H9 (cell line): ENCODE data around the gene C6orf47. TPM values are rescaled to one million over a fixed set of nuclear protein-coding genes. Genes with fewer than 3 reads are reported as not detected.

Experiments
- DNase-seq: peaks from one replicate; pipeline ENCODE4 v3.0.0-alpha.2; 2017
- H2AFZ ChIP-seq: one replicate; pipeline ENCODE4 v1.6.1; 2013; ENCODE audit warnings: mild to moderate bottlenecking, low read length, control low read depth, moderate library complexity
- H2AK5ac ChIP-seq: 2 replicates; pipeline ENCODE4 v1.6.1; 2013; ENCODE audit warnings: low read length, control low read depth, mixed read lengths; ENCODE audit not compliant: insufficient read length
- H2BK120ac ChIP-seq: one replicate; pipeline ENCODE4 v1.6.1; 2013; ENCODE audit warnings: low read depth, mild to moderate bottlenecking, low read length, control low read depth, inconsistent platforms; ENCODE audit not compliant: poor library complexity, severe bottlenecking
- H2BK12ac ChIP-seq: 2 replicates; pipeline ENCODE4 v1.6.1; 2013; ENCODE audit warnings: low read length, control low read depth, mixed read lengths, low read depth; ENCODE audit not compliant: insufficient read length
- H2BK15ac ChIP-seq: 2 replicates; pipeline ENCODE4 v1.6.1; 2013; ENCODE audit warnings: low read depth, low read length, control low read depth
- H2BK20ac ChIP-seq: one replicate; pipeline ENCODE4 v1.6.1; 2013; ENCODE audit warnings: low read depth, mild to moderate bottlenecking, low read length, control low read depth, inconsistent platforms; ENCODE audit not compliant: poor library complexity, severe bottlenecking
- H2BK5ac ChIP-seq: 2 replicates; pipeline ENCODE4 v1.6.1; 2013; ENCODE audit warnings: low read length, control low read depth, mixed read lengths; ENCODE audit not compliant: insufficient read length
- H3K14ac ChIP-seq: 2 replicates; pipeline ENCODE4 v1.6.1; 2013; ENCODE audit warnings: low read length, control low read depth; ENCODE audit not compliant: insufficient read depth
- H3K18ac ChIP-seq: 2 replicates; pipeline ENCODE4 v1.6.1; 2013; ENCODE audit warnings: low read depth, mild to moderate bottlenecking, mixed read lengths, low read length, control low read depth; ENCODE audit not compliant: insufficient read length
- H3K23ac ChIP-seq: 2 replicates; pipeline ENCODE4 v1.6.1; 2013; ENCODE audit warnings: low read length, control low read depth, mixed read lengths, low read depth; ENCODE audit not compliant: insufficient read length
- H3K23me2 ChIP-seq: 2 replicates; pipeline ENCODE4 v1.6.1; 2013; ENCODE audit warnings: low read depth, mild to moderate bottlenecking, mixed read lengths, low read length, control low read depth; ENCODE audit not compliant: insufficient read length, poor library complexity, severe bottlenecking
- H3K27ac ChIP-seq: 2 replicates; pipeline ENCODE4 v1.5.1; 2013; ENCODE audit warnings: low read length, control low read depth, mixed read lengths, low read depth; ENCODE audit not compliant: insufficient read length
- H3K27me3 ChIP-seq: 2 replicates; pipeline ENCODE4 v1.6.1; 2013; ENCODE audit warnings: low read length, control low read depth, inconsistent platforms; ENCODE audit not compliant: insufficient read depth
- H3K4ac ChIP-seq: 2 replicates; pipeline ENCODE4 v1.6.1; 2013; ENCODE audit warnings: low read depth, mild to moderate bottlenecking, control low read depth, inconsistent platforms, low read length, moderate library complexity
- H3K4me1 ChIP-seq: 2 replicates; pipeline ENCODE4 v1.6.1; 2013; ENCODE audit warnings: low read length, control low read depth, inconsistent platforms; ENCODE audit not compliant: insufficient read depth
- H3K4me2 ChIP-seq: 2 replicates; pipeline ENCODE4 v1.6.1; 2013; ENCODE audit warnings: low read length, control low read depth, mixed read lengths; ENCODE audit not compliant: insufficient read length, insufficient read depth
- H3K56ac ChIP-seq: 2 replicates; pipeline ENCODE4 v1.6.1; 2013; ENCODE audit warnings: low read depth, mild to moderate bottlenecking, mixed read lengths, low read length, control low read depth; ENCODE audit not compliant: insufficient read length
- H3K79me1 ChIP-seq: 2 replicates; pipeline ENCODE4 v1.6.1; 2013; ENCODE audit warnings: low read depth, mild to moderate bottlenecking, moderate library complexity, low read length, control low read depth, inconsistent platforms; ENCODE audit not compliant: insufficient read depth, poor library complexity, severe bottlenecking
- H3K79me2 ChIP-seq: 2 replicates; pipeline ENCODE4 v1.6.1; 2013; ENCODE audit warnings: low read length, control low read depth, inconsistent platforms; ENCODE audit not compliant: insufficient read depth
- H3K9ac ChIP-seq: 2 replicates; pipeline ENCODE4 v1.6.1; 2013; ENCODE audit warnings: low read length, control low read depth, mixed read lengths; ENCODE audit not compliant: insufficient read length; ENCODE audit errors: extremely low read depth
- H3K9me3 ChIP-seq: one replicate; pipeline ENCODE4 v1.6.1; 2013; ENCODE audit warnings: low read depth, low read length, inconsistent platforms; ENCODE audit not compliant: control insufficient read depth
- H3T11ph ChIP-seq: one replicate; pipeline ENCODE4 v1.6.1; 2013; ENCODE audit warnings: mild to moderate bottlenecking, low read length, control low read depth, inconsistent platforms
- H4K20me1 ChIP-seq: one replicate; pipeline ENCODE4 v1.6.1; 2013; ENCODE audit not compliant: control insufficient read depth, insufficient read length, insufficient read depth
- H4K5ac ChIP-seq: 2 replicates; pipeline ENCODE4 v1.6.1; 2013; ENCODE audit warnings: low read depth, mild to moderate bottlenecking, mixed read lengths, low read length, control low read depth; ENCODE audit not compliant: insufficient read length
- H4K8ac ChIP-seq: replicated peaks from 2 replicates; pipeline ENCODE4 v1.6.1; 2013; ENCODE audit warnings: low read length, control low read depth, mixed read lengths, low read depth; ENCODE audit not compliant: insufficient read length
- H4K91ac ChIP-seq: 2 replicates; pipeline ENCODE4 v1.6.1; 2013; ENCODE audit warnings: low read depth, mild to moderate bottlenecking, moderate library complexity, mixed read lengths, low read length, control low read depth; ENCODE audit not compliant: insufficient read length
- H3K27ac Mint-ChIP-seq, 3 experiments: 2 replicates in 2 of 3; 3 replicates in 1 of 3; pipeline ENCODE4 v1.8.0; 2020 to 2021; ENCODE audit warnings: mixed read lengths in 3 of 3, mild to moderate bottlenecking in 1 of 3, moderate library complexity in 1 of 3
- H3K27me3 Mint-ChIP-seq: 2 replicates; pipeline ENCODE4 v1.8.0; 2021; ENCODE audit warnings: low read depth, mild to moderate bottlenecking, moderate library complexity, mixed read lengths
- H3K36me3 Mint-ChIP-seq, 3 experiments: 2 replicates in 2 of 3; 3 replicates in 1 of 3; pipeline ENCODE4 v1.8.0; 2020 to 2021; ENCODE audit warnings: low read depth in 3 of 3, mixed read lengths in 3 of 3; ENCODE audit not compliant: insufficient read depth in 1 of 3
- H3K4me1 Mint-ChIP-seq, 2 experiments: 2 replicates each; pipeline ENCODE4 v1.8.0; 2020; ENCODE audit warnings: mixed read lengths in 2 of 2
- H3K4me3 Mint-ChIP-seq, 2 experiments: 2 replicates in 1 of 2; 3 replicates in 1 of 2; pipeline ENCODE4 v1.8.0; 2020 to 2021; ENCODE audit warnings: mild to moderate bottlenecking in 2 of 2, mixed read lengths in 2 of 2, moderate library complexity in 1 of 2
- H3K9me3 Mint-ChIP-seq, 2 experiments: 2 replicates in 1 of 2; 3 replicates in 1 of 2; pipeline ENCODE4 v1.8.0; 2020; ENCODE audit warnings: mild to moderate bottlenecking in 2 of 2, mixed read lengths in 2 of 2, moderate library complexity in 1 of 2
- WGBS: extraction: QIAGEN DNeasy Blood & Tissue Kit; methylation state at CpG from one replicate; pipeline ENCODE4 v1.1.7; 2013; ENCODE audit warnings: missing lambda C conversion rate, low lambda C conversion rate, mixed read lengths; ENCODE audit not compliant: insufficient read length; ENCODE audit errors: extremely low coverage; 5-methylcytosine and 5-hydroxymethylcytosine counted together
- total RNA-seq: library from RNA; stranded (reverse); gene quantifications from 2 replicates; pipeline ENCODE4 v1.2.1, GENCODE V29; 2021
- TF ChIP-seq, protein P1 (sequence below): fragments of 200-600 bp; sonication (generic); conservative IDR thresholded peaks from 3 replicates; pipeline ENCODE4 v1.8.0; 2021; ENCODE audit warnings: antibody characterized with exemption, mild to moderate bottlenecking

Gene C6orf47
- total RNA-seq, 1 experiment from 2014 or later = 19.0 TPM

DNA sequence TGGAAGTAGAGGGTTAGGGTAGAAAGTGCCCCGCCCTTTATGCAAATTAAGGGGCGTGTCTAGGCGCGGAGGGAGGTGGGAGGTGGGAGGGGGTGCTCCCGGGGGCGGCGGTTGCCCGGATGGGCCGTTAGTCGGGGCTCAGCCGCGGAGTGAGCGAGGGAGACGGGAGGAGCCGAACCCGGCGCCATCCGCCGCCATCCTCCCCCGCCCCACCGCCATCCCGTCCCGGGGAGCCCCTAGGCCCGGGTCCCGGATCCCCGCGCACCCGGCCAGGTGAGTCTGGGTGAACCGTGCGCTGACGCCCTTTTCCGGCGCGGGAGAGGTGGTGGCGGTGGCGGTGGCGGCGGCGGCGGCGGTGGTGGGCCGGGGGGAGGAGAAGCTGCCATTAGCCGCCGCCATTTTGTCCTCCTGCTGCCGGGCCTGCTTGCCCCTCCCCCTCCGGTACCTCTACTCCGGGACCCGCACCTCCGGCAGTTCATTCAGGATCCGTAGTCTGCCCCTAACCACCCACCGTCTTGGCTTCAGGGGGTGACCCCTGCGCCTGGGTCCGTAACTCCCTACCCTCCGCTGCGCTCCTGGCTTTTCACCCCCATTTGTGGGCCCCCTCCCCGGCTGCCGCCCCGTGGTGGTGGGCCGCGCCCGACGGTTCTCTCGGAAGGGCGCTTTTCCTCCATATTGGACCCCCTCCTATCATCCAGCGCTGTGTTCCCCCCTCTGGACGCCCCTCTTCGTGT lies 39.8 kb downstream of the C6orf47 start, which contains the start of gene PRRC2A:
TSS of gene PRRC2A (plus strand) at position 130 of the 734 bp plus-strand sequence. CDS start 2,075 bp downstream, outside the sequence.
- Mint-ChIP-seq H3K4me3 (peak within 1 kb of the TSS; percentile 93 to 98), H3K4me1 (peaks cover 21 to 26% of the 10 kb centered on the region in 2 experiments), H3K9me3 (no peaks in the 10 kb centered on the region; a peak in 1 of 5 replicates), H3K36me3 (peaks cover 42 to 47% (median 47%) of the 10 kb centered on the region in 3 experiments), H3K27ac (peak within 1 kb of the TSS; percentile 100), H3K27me3 (no peaks in the 10 kb centered on the region)
- no peak within 1 kb of the TSS; the same call in 1 of the 2 replicates for H3K4ac ChIP-seq
- H3K79me2 ChIP-seq = peaks cover 20% of the 10 kb centered on the region
- H3T11ph ChIP-seq = peak within 1 kb of the TSS; percentile 30
- H3K9me3 ChIP-seq = no peaks in the 10 kb centered on the region
- H3K23me2 ChIP-seq = peaks cover 8% of the 10 kb centered on the region
- H2AFZ ChIP-seq = no peak within 1 kb of the TSS
- H4K8ac ChIP-seq = no peak within 1 kb of the TSS
- H4K20me1 ChIP-seq = no peaks in the 10 kb centered on the region
- H4K91ac ChIP-seq = no peak within 1 kb of the TSS
- peak within 1 kb of the TSS; percentile 92 for H3K18ac ChIP-seq
- peaks cover 7% of the 10 kb centered on the region for H3K4me1 ChIP-seq
- H4K5ac ChIP-seq = no peak within 1 kb of the TSS
- H3K56ac ChIP-seq = no peak within 1 kb of the TSS
- no peak within 1 kb of the TSS for H2AK5ac ChIP-seq
- WGBS = no CpG with 5 or more reads among the region's 67 CpGs
- no peak within 1 kb of the TSS for H3K23ac ChIP-seq
- TF ChIP-seq, protein P1, sequence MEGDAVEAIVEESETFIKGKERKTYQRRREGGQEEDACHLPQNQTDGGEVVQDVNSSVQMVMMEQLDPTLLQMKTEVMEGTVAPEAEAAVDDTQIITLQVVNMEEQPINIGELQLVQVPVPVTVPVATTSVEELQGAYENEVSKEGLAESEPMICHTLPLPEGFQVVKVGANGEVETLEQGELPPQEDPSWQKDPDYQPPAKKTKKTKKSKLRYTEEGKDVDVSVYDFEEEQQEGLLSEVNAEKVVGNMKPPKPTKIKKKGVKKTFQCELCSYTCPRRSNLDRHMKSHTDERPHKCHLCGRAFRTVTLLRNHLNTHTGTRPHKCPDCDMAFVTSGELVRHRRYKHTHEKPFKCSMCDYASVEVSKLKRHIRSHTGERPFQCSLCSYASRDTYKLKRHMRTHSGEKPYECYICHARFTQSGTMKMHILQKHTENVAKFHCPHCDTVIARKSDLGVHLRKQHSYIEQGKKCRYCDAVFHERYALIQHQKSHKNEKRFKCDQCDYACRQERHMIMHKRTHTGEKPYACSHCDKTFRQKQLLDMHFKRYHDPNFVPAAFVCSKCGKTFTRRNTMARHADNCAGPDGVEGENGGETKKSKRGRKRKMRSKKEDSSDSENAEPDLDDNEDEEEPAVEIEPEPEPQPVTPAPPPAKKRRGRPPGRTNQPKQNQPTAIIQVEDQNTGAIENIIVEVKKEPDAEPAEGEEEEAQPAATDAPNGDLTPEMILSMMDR = no peak
- H3K9ac ChIP-seq = peak within 1 kb of the TSS; percentile 91
- peak within 1 kb of the TSS; percentile 98 for H3K14ac ChIP-seq
- H2BK120ac ChIP-seq = peak within 1 kb of the TSS; percentile 90
- peak; percentile 85 for DNase-seq
- H2BK15ac ChIP-seq = no peak within 1 kb of the TSS
- no peak within 1 kb of the TSS for H2BK20ac ChIP-seq
- no peak within 1 kb of the TSS for H2BK12ac ChIP-seq
- H3K27ac ChIP-seq = peak within 1 kb of the TSS; percentile 86
- no peaks in the 10 kb centered on the region for H3K27me3 ChIP-seq
- peaks cover 2% of the 10 kb centered on the region for H3K79me1 ChIP-seq
- peak within 1 kb of the TSS; percentile 92 for H3K4me2 ChIP-seq
- no peak within 1 kb of the TSS for H2BK5ac ChIP-seq
